Thyroid gland (tissue), 4 donors: ENCODE measurements around the gene BACH1. TPM values are rescaled to one million over a fixed set of nuclear protein-coding genes. Genes with fewer than 3 reads are reported as not detected.

Experiments
- DNase-seq, 2 donors: peaks; one replicate each; pipeline ENCODE4 v3.0.0-alpha.2; 2019
- H3K27ac ChIP-seq, 3 donors: fragments of 200-600 bp; sonication (generic); 1 replicate in 2 of 3; 2 replicates in 1 of 3; pipeline ENCODE4 v1.5.1; 2016 to 2019; ENCODE audit warnings: mild to moderate bottlenecking in 1 of 3, moderate library complexity in 1 of 3
- H3K27me3 ChIP-seq: fragments of 200-600 bp; sonication (generic); one replicate; pipeline ENCODE4 v1.5.1; 2019
- H3K36me3 ChIP-seq, 2 donors: fragments of 200-600 bp; sonication (generic); one replicate each; pipeline ENCODE4 v1.5.1; 2016 to 2019
- H3K4me1 ChIP-seq, 2 donors: fragments of 200-600 bp; sonication (generic); one replicate each; pipeline ENCODE4 v1.5.1; 2017 to 2019
- H3K4me3 ChIP-seq, 3 donors: fragments of 200-600 bp; sonication (generic); replicated peaks in 1 of 3; 1 replicate in 2 of 3; 2 replicates in 1 of 3; pipeline ENCODE4 v1.5.1; 2016; ENCODE audit warnings: mild to moderate bottlenecking in 1 of 3
- H3K9me3 ChIP-seq: fragments of 200-600 bp; sonication (generic); one replicate; pipeline ENCODE4 v1.5.1; 2017
- POLR2A ChIP-seq, 2 donors: fragments of 450-650 bp; IDR thresholded peaks; one replicate each; pipeline ENCODE4 v1.6.1; 2017; ENCODE audit warnings: antibody characterized with exemption in 2 of 2, mild to moderate bottlenecking in 2 of 2, moderate library complexity in 1 of 2
- WGBS, 2 donors: methylation state at CpG; one replicate each; pipeline ENCODE4 v1.1.5; 2017; 5-methylcytosine and 5-hydroxymethylcytosine counted together
- intact Hi-C: fragments of 100-400 bp; cut with DNase I; formaldehyde crosslinking; loops from one replicate; pipeline ENCODE4 v1.15.1; 2023
- total RNA-seq, 4 donors: library from RNA; depleted of rRNA; stranded (reverse); fragments of >200 nt; gene quantifications; one replicate each; pipeline ENCODE4 v1.2.3, GENCODE V29; 2016
- TF ChIP-seq, protein P1 (sequence below), 6 experiments: fragments of 200-600 bp in 3 of 6; fragments of 450-650 bp in 3 of 6; sonication (generic) in 3 of 6; IDR thresholded peaks; one replicate each; pipeline ENCODE4 v1.5.1; 2016 to 2019; ENCODE audit warnings: antibody characterized with exemption in 6 of 6, mild to moderate bottlenecking in 2 of 6, inconsistent platforms in 1 of 6, moderate library complexity in 1 of 6

Gene BACH1
- total RNA-seq, 4 donors from 2014 or later = 36.3 to 89.9 (median 64.9) TPM

DNA sequence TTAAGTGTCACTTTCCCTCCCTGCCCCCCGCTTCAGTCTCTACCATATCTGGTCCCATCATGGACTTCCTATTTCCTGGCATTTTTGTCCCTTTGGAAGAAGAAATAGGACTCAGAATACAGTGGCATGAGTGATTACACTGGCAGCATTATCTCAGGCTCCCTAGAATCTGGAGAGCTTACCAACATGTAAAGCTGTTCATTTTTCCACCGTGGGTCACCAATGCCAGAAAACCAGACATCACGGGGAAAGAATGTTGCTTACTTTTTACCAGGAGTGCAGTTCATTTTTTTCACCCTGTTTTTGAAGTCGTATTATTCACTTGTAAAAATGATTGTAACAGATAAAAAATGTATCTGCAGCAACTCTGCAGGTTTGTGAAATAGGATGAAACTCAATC lies 44.8 kb downstream of the BACH1 start:
- Histone ChIP-seq H3K27ac (no peak overlapping the region), H3K4me1 (peaks cover 0 to 23% of the 10 kb centered on the region in 2 donors), H3K27me3 (no peaks in the 10 kb centered on the region), H3K36me3 (no peaks in the 10 kb centered on the region), H3K4me3 (no peak overlapping the region), H3K9me3 (no peaks in the 10 kb centered on the region)
- no peak for DNase-seq
- no peak for TF ChIP-seq POLR2A (IDR thresholded peaks at IDR 0.05)
- TF ChIP-seq, protein P1, sequence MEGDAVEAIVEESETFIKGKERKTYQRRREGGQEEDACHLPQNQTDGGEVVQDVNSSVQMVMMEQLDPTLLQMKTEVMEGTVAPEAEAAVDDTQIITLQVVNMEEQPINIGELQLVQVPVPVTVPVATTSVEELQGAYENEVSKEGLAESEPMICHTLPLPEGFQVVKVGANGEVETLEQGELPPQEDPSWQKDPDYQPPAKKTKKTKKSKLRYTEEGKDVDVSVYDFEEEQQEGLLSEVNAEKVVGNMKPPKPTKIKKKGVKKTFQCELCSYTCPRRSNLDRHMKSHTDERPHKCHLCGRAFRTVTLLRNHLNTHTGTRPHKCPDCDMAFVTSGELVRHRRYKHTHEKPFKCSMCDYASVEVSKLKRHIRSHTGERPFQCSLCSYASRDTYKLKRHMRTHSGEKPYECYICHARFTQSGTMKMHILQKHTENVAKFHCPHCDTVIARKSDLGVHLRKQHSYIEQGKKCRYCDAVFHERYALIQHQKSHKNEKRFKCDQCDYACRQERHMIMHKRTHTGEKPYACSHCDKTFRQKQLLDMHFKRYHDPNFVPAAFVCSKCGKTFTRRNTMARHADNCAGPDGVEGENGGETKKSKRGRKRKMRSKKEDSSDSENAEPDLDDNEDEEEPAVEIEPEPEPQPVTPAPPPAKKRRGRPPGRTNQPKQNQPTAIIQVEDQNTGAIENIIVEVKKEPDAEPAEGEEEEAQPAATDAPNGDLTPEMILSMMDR (IDR thresholded peaks at IDR 0.05) = no peak
- intact Hi-C loops = loop anchor here (10.0 kb wide), 1 partner anchor 49 kb away; the partner anchor contains the start of gene BACH1
- 84 to 87% methylated on average over 4 of the region's 4 CpGs for WGBS, 2 donors

DNA sequence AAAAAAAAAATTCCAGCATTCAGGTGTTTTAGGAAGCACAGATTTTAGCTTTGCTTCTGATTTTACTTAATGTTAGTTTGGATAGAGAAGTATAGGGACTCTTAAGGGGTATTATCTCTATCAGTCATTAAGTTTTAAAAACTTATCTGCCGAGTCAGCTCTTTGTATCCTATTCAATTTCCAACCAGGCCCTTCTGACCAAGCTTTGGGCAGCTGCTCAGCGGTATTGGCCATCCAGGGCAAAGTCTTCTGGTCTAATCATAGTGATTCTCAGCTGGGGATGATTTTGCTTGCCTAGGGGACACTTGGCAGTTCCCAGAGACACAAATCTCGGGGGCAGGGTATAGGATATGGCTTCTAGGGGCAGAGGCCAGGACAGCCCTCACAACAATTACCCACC lies 47.6 kb downstream of the BACH1 start:
- Histone ChIP-seq H3K27ac (no peak overlapping the region), H3K9me3 (no peaks in the 10 kb centered on the region), H3K4me3 (no peak overlapping the region), H3K4me1 (peaks cover 11 to 37% of the 10 kb centered on the region in 2 donors), H3K27me3 (no peaks in the 10 kb centered on the region), H3K36me3 (no peaks in the 10 kb centered on the region)
- TF ChIP-seq, protein P1 (IDR thresholded peaks at IDR 0.05) = no peak
- TF ChIP-seq POLR2A (IDR thresholded peaks at IDR 0.05) = no peak
- no peak for DNase-seq
- intact Hi-C loops = loop anchor here (10.0 kb wide), 1 partner anchor 51 kb away; the partner anchor contains the start of gene BACH1
- 96 to 97% methylated on average over 3 of the region's 3 CpGs for WGBS, 2 donors

DNA sequence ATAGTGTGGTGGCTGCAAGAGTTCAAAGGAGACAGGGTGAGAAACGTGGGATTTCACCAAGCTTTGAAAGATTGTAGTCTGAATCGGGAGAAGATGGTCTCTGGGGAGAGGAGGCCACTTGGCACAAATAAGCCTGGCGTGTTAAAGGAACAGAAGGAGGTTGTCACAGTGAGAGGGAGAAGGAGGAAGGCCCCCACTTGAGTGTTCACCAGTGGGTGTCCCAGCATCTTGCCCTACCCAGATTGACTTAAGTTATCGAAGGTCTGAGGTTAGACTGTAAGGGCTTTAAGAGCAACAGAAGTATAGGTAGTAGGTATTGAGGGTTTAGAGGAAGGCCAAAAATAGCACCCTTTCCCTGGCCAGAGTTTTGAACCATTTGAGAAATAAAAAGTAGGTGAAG lies 48.0 kb downstream of the BACH1 start:
- Histone ChIP-seq H3K27ac (no peak overlapping the region), H3K4me1 (peaks cover 16 to 40% of the 10 kb centered on the region in 2 donors), H3K27me3 (no peaks in the 10 kb centered on the region), H3K9me3 (no peaks in the 10 kb centered on the region), H3K4me3 (no peak overlapping the region), H3K36me3 (no peaks in the 10 kb centered on the region)
- intact Hi-C loops = loop anchor here (10.0 kb wide), 1 partner anchor 52 kb away; the partner anchor contains the start of gene BACH1
- TF ChIP-seq, protein P1 (IDR thresholded peaks at IDR 0.05) = no peak
- TF ChIP-seq POLR2A (IDR thresholded peaks at IDR 0.05) = no peak
- 90 to 94% methylated on average over 4 of the region's 4 CpGs for WGBS, 2 donors
- DNase-seq = no peak

DNA sequence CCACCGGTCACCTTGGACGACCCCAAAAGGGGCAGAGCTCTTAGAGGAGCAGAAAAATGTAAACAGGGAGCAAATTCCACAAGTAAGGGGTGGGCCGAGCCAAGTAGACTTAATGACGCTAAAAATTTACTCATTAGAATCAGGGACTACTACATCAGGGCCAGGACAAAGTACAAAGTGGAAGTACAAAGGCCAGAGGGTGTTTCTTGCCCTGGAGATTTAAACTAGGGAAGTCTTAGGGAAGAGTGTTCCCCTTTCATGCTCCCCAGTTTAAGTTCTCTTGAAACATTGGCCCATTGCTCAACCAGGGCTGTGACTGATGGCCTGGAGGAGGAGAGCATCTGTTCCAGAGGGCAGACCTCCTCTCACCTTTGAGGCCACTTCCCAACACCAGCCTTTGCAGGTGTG lies 48.6 kb downstream of the BACH1 start:
- WGBS, 2 donors = 71 to 80% methylated on average over 4 of the region's 4 CpGs
- H3K9me3 ChIP-seq = no peaks in the 10 kb centered on the region
- H3K27ac ChIP-seq = no peak overlapping the region
- no peak for DNase-seq
- H3K4me1 ChIP-seq = peaks cover 21 to 35% of the 10 kb centered on the region in 2 donors
- H3K4me3 ChIP-seq = no peak overlapping the region
- TF ChIP-seq, protein P1 (IDR thresholded peaks at IDR 0.05) = no peak
- no peak for TF ChIP-seq POLR2A (IDR thresholded peaks at IDR 0.05)
- no peaks in the 10 kb centered on the region for H3K27me3 ChIP-seq
- H3K36me3 ChIP-seq = no peaks in the 10 kb centered on the region
- intact Hi-C loops = loop anchor here (10.0 kb wide), 1 partner anchor 52 kb away; the partner anchor contains the start of gene BACH1

- intact Hi-C loops = loop anchor here (10.0 kb wide), 1 partner anchor 55 kb away; the partner anchor contains the start of gene BACH1
- WGBS, 2 donors = 43 to 50% methylated on average over 4 of the region's 4 CpGs
- no peaks in the 10 kb centered on the region for H3K27me3 ChIP-seq
- peak overlapping the region in 1 of 3 donors; percentile 18 for H3K27ac ChIP-seq
- H3K36me3 ChIP-seq = no peaks in the 10 kb centered on the region
- peak; percentile 27 to 38 for DNase-seq
- H3K9me3 ChIP-seq = no peaks in the 10 kb centered on the region
- no peak for TF ChIP-seq POLR2A (IDR thresholded peaks at IDR 0.05)
- TF ChIP-seq, protein P1 (IDR thresholded peaks at IDR 0.05) = no peak
- peaks cover 23 to 26% of the 10 kb centered on the region in 2 donors for H3K4me1 ChIP-seq
- no peak overlapping the region for H3K4me3 ChIP-seq
Observed at GRCh38 chr21:29349702-29350101, 51.0 kb downstream of the BACH1 start.
